ENCODE data around the gene LRRFIP1. TPM values are rescaled to one million over a fixed set of nuclear protein-coding genes. Genes with fewer than 3 reads are reported as not detected.
A peak's percentile ranks its signal among the peaks of the same experiment; 100 is the strongest.

Gene LRRFIP1
- total and polyA plus RNA-seq, 2 of the 13 experiments (the other 11 are each of a cell fraction or from before 2014, with no cell fraction given): 15.9 to 40.5 TPM

- TF ChIP-seq ZBTB43 (CRISPR knock-in tag; conservative IDR thresholded peaks at IDR 0.05): 0 out of 2 replicates have a peak, but pooled peaks have one; percentile 34
- TF ChIP-seq NR2F1 (CRISPR knock-in tag; IDR thresholded peaks at IDR 0.05): peak; percentile 82 to 91
- TF ChIP-seq NR2C2 (CRISPR knock-in tag; IDR thresholded peaks at IDR 0.05; ENCODE audit: borderline replicate concordance): peak; percentile 65
- 0 out of 2 replicates have a peak, but pooled peaks have one; percentile 83 for TF ChIP-seq TRIM24 (CRISPR knock-in tag; IDR thresholded peaks at IDR 0.05)
- no peak for TF ChIP-seq SP4 (CRISPR knock-in tag; IDR thresholded peaks at IDR 0.05)
- TF ChIP-seq ZNF143 (CRISPR knock-in tag; IDR thresholded peaks at IDR 0.05): no peak
- TF ChIP-seq AKAP8 (CRISPR knock-in tag; IDR thresholded peaks at IDR 0.05): no peak
- TF ChIP-seq CTCF (CRISPR knock-in tag; IDR thresholded peaks at IDR 0.05): peak; percentile 21; the same call in 1 of the 2 replicates
- no peak for TF ChIP-seq ZNF24 (IDR thresholded peaks at IDR 0.05)
- no peak for TF ChIP-seq MXI1 (IDR thresholded peaks at IDR 0.05; ENCODE audit: borderline replicate concordance, low read depth, low read length)
- TF ChIP-seq ZNF615 (CRISPR knock-in tag; IDR thresholded peaks at IDR 0.05; ENCODE audit: borderline replicate concordance): no peak
- TF ChIP-seq ZBTB20 (CRISPR knock-in tag; IDR thresholded peaks at IDR 0.05; ENCODE audit: borderline replicate concordance, low read depth): no peak
- no peak for TF ChIP-seq RORA (CRISPR knock-in tag; IDR thresholded peaks at IDR 0.05)
- peak; percentile 81 for TF ChIP-seq HDAC1 (CRISPR knock-in tag; IDR thresholded peaks at IDR 0.05)
- peak; percentile 56; the same call in 1 of the 2 replicates for TF ChIP-seq MLX (CRISPR knock-in tag; IDR thresholded peaks at IDR 0.05)
- no peak for TF ChIP-seq SMARCC2 (IDR thresholded peaks at IDR 0.05)
- TF ChIP-seq ZNF501 (CRISPR knock-in tag; IDR thresholded peaks at IDR 0.05): no peak
- no peak for TF ChIP-seq MYC (CRISPR knock-in tag; IDR thresholded peaks at IDR 0.05; ENCODE audit: borderline replicate concordance)
- TF ChIP-seq ZNF597 (CRISPR knock-in tag; IDR thresholded peaks at IDR 0.05): no peak
Measured at GRCh38 chr2:237742191-237742590, 114.8 kb downstream of the LRRFIP1 start (continued).

Data from HepG2 (cell line).